Measurements from ENCODE around the gene DMKN.

GRCh38 chr19:35511337-35511736 lies 2.1 kb downstream of the DMKN start:
- no peak for TF ChIP-seq POLR2AphosphoS5 (IDR thresholded peaks at IDR 0.05; ENCODE audit: low read depth, low read length)
- TF ChIP-seq EZH2 (IDR thresholded peaks at IDR 0.05; ENCODE audit: low read depth, low read length, severe bottlenecking) = no peak

Measured in H1 (cell line).